DMS114 treated with DMSO at 0.1 percent for 48 hours (cell line): ENCODE data around the gene RNF31.
"Not testable (repeated sequence)": the region's sequence is repeated elsewhere in the genome, so short reads cannot be mapped to it uniquely, and the experiment has no call there.

Source experiments
- DNase-seq: peaks from one replicate; lab custom pipeline; 2025; ENCODE audit not compliant: unreplicated experiment; lab: John Stamatoyannopoulos, UW

The RNF31 gene

DNA sequence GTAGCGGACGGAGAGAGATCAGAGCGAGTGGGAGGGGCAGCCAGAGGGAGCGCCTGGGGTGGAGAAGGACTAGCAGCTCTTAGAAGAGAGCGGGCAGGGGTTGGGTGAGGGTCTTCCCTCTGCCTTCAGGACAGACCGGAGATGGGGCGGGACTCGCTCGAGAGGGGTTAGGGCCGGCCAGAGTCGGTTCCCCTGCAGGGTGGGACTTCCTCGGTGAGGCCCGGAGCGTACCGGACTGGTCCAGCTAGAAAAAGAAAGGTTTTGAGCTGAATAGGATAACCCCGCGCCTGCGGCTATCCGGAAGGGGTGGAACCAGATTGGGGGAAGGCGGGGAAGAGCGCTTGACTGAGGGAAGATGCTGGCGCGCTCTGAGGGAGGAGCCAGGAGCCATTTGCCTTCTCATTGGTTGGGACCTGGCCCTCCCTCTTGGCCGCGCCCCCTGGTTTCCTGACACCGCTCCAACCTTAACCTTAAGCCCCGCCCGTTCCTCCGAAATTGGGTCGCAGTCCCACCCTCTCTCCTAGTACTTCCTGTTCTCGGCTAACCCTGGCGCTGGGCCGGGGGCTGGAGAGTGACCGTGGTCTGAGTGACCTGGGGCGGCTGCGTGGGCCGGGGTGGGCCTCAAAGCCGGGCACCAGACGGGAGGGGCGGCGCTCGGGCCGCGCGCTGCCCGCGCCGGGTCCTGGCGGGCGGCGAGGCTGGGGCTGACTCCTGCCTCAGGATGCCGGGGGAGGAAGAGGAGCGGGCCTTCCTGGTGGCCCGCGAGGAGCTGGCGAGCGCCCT is at the start of gene RNF31:
Gene RNF31 (plus strand): TSS at position 521 of the 783 bp plus-strand sequence. CDS start 201 bp downstream, at position 722.
- DNase-seq: peak; percentile 93

DNA sequence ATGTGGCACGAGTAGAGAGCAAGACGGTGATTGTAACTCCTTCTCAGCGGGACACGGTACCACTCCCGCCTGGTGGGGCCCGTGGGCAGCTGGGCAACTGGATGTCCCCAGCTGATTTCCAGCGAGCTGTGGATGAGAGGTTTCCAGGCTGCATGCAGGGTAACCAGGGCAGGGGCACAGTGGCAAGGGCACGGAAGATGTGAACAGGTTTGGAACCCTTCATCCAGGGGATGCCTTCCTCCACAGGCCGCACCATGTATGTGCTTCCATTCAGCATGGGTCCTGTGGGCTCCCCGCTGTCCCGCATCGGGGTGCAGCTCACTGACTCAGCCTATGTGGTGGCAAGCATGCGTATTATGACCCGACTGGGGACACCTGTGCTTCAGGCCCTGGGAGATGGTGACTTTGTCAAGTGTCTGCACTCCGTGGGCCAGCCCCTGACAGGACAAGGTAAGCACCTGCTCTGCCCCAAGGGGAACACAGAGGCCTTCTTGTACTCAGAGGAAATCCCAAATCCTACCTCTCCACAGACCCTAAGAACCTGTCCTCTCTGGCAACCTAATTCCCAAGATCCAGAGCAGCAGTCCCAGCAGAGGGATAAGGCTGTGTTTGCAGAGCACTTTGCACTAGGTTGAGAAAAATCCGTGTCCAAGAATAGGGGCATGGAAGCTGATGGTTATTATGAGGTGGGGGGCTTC is 48.9 kb upstream of the RNF31 start:
- no peak for DNase-seq

DNA sequence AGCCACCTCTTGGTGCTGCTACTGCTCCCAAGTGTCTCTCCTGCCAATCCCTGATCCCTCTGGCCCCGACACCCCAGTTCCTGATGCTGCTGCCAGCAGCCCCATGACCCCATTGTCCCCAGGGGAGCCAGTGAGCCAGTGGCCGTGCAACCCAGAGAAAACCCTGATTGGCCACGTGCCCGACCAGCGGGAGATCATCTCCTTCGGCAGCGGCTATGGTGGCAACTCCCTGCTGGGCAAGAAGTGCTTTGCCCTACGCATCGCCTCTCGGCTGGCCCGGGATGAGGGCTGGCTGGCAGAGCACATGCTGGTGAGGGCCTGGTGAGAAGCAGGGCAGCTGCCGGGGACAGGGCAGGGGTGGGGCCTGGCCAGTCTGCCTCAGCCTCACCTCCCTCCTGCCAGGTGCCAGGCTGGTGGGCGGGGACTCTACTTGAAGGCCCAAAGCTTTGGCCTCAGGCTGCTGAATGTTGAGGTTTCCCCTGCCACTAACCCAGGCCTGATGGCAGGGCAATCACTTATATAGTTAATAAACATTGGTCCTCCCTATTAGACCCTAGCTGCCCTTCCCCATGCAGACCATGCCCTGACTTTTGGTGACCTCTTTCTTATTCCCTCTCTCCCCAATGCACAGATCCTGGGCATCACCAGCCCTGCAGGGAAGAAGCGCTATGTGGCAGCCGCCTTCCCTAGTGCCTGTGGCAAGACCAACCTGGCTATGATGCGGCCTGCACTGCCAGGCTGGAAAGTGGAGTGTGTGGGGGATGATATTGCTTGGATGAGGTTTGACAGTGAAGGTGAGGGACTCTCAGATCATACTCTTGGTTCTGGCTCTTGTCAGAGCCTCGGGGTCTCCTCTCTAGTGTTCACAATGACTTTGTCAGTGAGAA is 48.1 kb upstream of the RNF31 start:
- no peak for DNase-seq

DNA sequence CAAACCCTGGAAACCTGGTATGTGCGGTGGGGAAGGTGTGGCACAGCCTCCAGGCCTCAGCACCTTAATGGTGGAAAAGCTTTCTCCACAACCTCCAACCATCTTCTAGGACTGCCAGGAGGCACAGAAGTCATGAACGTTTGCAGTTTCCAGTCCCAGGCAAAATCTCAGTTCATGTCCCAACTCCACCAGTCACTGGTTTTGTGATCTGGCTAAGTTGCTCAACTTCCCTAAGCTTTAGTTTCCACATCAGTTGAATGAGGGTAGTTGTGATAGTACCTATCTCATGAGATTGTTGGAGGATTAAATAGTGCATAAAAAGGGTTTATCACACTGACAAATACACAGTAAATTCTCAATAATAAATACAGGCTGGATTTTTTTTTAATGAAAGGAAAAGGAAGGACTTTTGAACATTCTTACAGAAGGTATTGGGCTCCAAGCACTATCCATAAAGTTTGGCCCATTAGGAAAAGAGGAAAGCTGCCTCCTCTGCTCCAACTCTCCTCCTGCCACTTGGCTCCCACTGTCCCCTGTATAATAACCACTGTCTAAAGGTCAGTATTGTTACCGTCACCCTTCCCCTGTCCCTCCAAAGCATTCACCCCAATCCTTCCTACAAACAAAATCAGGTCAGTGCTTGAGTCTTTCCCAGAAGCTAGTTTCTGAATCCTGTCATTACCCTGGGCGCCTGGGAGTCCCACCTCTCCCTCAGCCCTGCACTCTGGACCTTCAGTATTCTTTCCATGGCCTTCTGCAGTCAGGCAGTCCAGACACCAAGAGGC is 46.9 kb upstream of the RNF31 start:
- no peak for DNase-seq

DNA sequence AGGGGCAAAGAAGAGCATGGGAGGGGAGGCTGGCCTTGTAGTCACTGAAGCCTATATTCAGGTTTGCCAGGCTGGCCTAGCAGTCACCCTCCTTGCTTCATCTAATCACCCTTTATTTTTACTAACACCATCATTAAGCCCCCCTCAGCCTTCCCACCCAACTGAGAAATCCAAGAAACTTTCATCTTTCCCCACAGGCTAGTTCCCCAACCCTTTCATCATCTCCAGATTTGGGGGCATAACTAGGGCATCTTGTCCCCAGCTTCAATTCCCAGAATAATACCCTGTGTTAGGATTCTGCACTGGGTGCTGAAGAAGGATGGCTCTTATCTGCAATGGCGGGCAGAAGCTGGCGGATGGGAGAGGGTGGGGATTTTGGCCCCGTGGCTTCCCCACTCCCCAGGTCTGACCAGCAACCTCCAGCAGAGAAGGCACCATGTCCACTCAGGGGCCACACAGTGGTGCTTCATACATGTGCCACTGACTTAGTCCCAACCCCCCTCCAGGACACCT is 46.3 kb upstream of the RNF31 start:
- no peak for DNase-seq

DNA sequence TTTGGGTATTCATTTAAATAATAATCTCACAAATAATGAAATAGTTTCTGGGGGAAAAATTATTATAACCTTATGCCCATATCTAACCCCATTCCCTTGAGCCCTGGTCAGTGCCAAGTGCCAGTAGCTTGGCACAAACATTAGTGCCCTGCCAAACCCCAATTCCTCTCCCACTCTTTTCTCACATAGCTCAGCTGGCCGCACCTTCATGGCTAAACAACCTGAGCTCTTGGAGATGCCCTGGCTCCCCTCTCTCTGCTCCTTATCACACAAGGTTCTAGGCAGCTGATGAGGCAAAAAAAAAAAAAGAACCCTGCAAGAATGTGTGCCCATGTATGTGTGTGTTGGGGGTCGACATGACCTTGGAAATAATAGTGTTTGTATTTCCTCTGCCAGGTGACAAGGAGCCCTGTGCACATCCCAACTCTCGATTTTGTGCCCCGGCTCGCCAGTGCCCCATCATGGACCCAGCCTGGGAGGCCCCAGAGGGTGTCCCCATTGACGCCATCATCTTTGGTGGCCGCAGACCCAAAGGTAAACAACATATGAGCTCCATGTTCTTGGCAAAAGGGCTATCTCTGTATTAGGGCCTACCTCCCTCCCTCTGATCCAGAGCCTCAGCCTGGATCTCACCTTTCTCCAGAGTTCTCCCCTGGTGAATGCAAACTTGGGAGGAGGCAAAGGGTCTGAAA is 44.8 kb upstream of the RNF31 start:
- no peak for DNase-seq

DNA sequence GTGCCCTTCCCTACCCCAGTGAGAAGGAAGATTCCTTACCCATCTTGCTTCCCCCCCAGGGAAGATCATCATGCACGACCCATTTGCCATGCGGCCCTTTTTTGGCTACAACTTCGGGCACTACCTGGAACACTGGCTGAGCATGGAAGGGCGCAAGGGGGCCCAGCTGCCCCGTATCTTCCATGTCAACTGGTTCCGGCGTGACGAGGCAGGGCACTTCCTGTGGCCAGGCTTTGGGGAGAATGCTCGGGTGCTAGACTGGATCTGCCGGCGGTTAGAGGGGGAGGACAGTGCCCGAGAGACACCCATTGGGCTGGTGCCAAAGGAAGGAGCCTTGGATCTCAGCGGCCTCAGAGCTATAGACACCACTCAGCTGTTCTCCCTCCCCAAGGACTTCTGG is 43.8 kb upstream of the RNF31 start:
- DNase-seq: no peak

DNA sequence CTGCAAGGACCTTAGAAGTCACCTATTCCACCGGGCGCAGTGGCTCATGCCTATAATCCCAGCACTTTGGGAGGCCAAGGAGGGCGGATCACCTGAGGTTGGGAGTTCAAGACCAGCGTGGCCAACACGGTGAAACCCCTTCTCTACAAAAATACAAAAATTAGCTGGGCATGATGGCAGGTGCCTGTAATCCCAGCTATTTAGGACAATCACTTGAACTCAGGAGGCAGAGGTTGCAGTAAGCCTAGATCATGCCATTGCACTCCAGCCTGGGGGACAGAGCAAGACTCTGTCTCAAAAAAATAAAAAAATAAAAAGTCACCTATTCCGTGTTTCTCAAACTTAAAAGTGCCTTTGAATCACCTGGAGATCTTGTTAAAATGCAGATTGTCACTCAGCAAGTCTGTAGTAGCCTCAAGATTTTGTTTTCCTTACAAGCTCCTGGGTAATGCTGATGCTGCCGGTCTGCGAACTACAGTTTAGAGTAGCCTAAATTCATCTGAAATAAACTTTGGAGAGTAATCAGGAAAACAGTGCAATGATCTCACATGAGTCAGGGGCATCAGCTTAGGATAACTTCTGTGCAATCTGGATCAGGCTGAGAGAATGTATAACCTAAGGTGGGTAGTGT is 41.6 kb upstream of the RNF31 start:
- DNase-seq: not testable (repeated sequence)

DNA sequence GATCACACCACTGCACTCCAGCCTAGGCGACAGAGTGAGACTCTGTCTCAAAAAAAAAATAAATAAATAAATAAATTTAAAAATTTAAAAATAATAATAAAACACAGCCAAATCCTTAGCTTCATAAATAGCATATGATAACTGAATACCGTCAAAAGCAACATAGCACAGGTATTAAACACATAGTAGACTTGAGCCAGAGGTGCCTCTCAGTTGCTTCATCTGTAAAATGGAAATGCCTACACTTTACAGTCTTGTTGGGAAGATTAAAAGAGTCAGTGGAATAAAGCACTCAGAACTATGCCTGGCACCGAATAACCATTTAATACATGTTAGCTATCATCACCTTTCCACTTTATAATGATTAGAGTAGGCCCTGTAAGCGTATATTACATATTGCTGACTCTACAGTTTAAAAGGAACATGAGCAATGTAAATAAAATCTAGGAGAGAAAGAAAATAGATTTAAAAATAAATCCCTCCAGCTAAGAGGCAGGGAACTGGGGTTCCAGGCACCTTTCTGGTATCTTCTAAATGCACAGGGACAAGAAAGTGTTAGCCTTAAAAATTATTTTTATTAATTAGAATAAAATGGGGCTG is 40.5 kb upstream of the RNF31 start:
- no peak for DNase-seq

DNA sequence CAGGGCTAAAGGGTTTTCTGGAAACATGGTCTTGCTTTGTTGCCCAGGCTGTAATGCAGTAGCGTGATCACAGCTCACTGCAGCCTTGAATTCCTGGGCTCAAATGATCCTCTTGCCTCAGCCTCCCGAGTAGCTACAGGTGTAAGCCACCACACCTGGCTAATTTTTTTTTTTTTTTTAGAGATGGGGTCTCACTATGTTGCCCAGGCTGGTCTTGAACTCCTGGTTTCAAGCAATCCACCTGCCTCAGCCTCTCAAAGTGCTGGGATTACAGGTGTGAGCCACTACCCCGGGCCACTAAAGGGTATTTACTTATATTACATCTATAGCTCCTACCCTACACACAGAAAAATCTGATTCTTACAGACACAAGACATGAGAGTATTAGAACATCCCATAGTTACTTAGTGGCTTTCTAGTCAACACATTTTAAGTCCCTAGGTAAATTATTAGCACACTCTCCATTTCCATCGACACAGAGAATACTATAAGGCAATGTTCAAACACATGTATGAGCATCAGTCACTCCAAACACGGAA is 38.9 kb upstream of the RNF31 start:
- DNase-seq: no peak

DNA sequence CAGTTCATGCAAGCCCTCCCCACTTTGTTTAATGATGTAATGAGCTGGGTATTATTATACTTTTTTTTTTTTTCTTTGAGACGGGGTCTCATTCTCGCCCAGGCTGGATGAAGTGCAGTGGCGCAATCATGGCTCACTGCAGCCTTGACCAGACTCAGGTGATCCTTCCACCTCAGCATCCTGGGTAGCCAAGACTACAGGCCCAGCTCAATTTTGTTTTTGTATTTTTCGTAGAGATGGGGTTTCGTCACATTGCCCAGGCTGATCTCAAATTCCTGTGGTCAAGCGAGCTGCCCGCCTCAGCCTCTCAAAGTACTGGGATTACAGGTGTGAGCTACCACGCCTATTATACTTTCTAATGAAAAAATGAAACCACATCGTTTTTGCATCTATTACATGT is 37.2 kb upstream of the RNF31 start:
- no peak for DNase-seq

DNA sequence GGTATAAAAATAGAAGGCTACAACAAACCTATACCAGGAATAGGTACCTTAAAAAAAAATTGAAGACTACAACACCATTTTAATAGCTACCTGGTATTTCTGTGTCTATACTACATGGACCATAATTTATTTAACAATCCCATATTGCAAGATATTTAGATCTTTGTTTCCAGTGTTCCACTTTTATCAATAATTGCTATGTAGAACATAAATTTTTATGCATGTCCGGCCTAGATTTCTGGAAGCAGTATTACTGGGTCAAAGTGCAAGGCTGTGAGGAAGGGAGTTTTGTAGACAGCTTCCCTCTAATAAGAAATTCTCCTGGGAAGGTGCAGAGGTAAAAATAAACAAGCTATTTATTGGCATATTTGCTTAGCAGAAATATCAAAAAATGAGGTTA is 36.8 kb upstream of the RNF31 start:
- DNase-seq: no peak

DNA sequence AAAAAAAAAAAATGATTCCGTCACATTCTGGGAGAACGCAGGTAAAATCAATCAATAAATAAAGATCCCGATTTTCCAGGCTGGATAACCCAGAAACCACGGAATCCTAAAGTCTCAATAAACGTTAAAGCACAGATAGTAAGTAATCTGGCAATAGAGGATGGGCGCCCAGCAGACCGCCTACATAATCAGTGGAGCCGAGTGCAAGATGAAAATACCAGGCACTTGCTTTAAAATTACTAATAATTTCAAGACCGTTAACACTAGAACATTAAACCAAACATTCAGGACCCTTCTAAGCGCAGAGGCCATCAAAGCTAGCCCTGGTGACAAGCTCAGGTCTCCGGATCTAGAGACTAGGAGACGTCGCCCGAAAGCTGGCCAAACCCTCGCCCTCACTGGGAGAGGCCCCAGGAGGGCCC is 33.9 kb upstream of the RNF31 start:
- no peak for DNase-seq

DNA sequence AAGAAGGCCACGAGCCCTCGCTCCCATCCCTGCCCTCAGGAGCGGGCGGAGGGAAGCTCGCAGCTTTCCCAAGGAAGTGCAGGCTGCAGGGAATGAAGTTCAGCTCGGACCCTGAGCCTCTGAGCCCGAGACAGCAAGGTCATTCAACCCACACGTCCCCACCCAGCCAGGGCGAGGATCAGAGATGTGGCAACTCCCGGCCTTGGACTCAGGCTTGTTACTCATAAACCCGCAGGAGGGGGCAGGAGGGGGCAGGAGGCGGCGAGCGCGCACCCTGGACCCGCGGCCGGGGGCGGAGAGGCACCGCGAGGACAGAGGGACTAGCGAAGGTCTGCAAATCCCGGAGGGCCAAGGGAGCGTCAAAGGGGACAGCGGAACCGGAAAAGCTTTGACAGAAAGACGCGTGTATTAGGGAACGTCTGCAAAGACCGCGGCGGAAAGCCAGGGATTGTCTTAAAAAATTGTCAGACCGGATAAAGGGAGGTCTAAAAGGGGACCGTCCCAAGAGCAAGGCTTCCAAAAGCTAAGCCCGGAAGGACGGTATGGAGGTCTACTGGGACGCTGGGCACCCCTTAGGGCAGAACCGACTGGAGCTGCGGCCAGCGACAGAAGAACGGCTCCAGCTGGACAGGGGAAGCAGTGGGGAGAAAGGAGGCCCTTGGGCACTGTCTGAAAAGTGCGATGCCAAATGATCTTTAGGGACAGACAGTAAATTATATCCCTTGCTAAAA is 33.3 kb upstream of the RNF31 start:
- DNase-seq: peak; percentile 79

DNA sequence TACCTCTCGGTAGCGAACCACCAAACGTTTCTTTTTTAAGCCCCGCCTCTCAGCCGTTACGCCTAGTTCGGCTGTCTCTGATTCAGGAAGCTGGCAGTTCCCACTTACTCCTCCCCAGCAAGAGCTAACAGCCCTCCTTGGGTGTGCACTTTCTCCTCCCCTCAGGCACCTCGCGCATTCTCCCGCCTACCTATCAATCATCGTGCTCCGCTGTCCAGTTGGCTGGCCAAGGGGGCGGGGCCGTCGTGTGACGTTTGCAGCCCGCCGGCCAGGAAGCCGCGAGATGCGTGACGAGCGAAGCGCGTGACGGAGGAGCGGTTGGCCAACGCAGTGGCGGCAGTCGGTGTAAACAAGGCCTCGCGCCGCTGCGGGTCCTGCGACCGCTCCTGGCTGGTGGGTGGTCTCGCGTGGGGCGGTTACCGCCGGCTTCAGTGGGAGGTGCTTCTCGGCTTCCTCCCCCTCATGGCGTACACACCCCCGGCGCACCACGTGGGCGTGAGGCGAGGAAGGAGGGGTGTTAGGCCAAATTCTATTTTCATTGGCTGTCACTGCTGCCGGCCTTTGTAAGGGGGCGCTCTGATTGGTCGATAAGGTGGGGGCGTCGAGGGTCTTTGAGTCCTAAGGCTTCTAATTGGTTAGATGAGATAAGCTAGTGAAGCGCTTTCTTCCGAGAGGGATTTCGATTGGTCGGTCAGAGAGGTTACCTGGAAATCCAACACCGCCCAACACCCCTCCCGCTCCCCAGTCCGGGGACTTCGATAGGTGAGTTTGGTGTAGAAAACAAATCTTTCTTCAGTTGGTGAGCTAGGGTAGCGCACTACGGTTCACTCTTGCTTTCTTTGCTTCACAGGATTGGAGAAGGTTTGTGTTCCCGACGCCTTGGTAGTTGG is 32.5 kb upstream of the RNF31 start, which contains the start of the genes DCAF11 and NRL:
Gene DCAF11 (plus strand): TSS at position 246 of the 890 bp plus-strand sequence. CDS start 818 bp downstream, outside the sequence.
Gene NRL (minus strand): TSS at position 418 of the 890 bp plus-strand sequence. CDS start 32,101 bp downstream, outside the sequence.
- peak; percentile 97 for DNase-seq

DNA sequence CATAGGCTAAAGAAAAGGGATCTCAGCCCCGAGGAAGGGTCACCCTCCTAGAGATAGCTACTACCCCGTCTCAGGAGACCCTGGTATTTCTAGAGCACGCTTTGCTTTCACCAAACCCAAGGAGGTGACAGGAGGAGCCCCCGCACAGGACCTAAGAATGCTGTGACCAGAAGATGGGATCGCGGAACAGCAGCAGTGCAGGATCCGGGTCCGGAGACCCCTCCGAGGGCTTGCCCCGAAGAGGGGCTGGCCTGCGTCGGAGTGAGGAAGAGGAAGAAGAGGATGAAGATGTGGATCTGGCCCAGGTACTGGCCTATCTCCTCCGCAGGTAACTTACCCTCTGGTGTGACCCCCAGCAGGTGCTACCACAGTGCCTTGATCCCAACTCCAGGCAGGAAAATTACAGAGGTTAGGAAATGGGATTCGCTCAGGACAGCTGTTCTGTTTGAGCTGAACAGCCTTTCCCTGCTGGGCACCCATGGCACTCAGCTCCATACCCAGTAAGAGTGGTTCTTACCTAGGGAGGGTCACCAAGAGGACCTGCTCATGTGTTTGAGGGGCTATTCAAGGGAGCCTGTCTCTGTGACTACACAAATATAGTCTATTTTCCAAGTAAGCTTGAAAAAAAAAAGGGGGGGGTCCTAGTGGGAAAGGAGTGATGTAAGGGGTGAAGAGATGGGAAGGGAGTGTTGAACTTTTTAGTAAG is 31.7 kb upstream of the RNF31 start:
- DNase-seq: no peak
